HG03439 (cell line): ENCODE results near the gene THSD8.

Experiments
- ATAC-seq: cut with Tn5 transposase; IDR thresholded peaks from one replicate; pipeline ENCODE4 v1.9.1; 2021; ENCODE audit warnings: mild to moderate bottlenecking, moderate library complexity; ENCODE audit not compliant: unreplicated experiment

The THSD8 gene

GRCh38 chr19:12801466-12802266 is at the start of gene THSD8, which contains the start of gene PRDX2:
TSS of gene THSD8 (plus strand) at chr19:12802069. CDS start at chr19:12802072, 3 bp downstream.
TSS of gene PRDX2 (minus strand) at chr19:12801800. CDS start at chr19:12801261, 539 bp downstream.
- no peak for ATAC-seq

DNA sequence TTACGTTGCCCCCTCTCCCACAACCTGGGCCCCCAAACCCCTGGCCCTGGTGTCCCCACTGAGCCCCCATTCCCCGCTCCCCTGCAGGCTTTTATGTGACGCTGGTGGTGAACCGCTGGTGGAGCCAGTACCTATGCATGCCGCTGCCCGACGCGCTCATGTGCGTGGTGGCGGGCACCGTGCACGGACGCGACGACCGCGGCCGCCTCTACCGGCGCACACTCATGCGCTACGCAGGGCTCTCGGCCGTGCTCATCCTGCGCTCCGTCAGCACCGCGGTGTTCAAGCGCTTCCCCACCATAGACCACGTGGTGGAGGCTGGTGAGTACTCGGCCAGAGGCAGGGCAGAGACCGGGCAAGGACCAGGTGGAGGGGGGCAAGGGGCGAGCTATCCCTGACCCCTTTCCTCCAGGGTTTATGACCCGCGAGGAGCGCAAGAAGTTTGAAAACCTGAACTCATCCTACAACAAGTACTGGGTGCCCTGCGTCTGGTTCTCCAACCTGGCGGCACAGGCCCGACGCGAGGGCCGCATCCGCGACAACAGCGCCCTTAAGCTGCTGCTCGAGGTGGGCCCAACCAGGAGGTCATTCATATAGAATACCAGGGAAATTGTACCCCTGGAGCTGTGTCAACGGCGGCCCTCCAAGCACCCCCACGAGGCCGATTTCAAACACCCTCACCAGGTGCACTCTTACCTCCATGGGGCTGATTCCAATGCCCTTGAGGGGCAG is 47.2 kb upstream of the THSD8 start:
- no peak for ATAC-seq

- ATAC-seq, result no peak
Measured at GRCh38 chr19:12756150-12756883, 45.6 kb upstream of the THSD8 start.

- no peak for ATAC-seq
Measured at GRCh38 chr19:12757544-12758274, 44.2 kb upstream of the THSD8 start.

DNA sequence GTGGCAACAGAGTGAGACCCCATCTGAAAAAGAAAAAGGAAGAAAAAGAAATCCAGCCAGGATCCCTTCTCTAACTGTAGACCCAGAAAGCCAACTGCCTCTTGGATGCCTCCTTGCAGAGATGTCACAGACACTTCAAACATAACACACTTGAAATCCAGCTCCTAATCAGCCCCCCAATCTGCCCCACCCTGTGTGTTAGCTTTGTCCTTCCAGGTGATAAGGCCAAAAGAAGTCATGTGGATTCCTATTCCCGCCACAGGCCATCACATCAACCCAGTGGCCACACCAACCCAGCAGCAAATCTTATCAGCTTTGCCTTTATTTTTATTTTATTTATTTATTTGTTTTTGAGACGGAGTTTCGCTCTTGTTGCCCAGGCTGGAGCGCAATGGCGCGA is 42.2 kb upstream of the THSD8 start:
- ATAC-seq, result no peak

GRCh38 chr19:12763100-12763499 is 38.8 kb upstream of the THSD8 start:
- ATAC-seq, result no peak

- ATAC-seq, result no peak
Measured at GRCh38 chr19:12764698-12765097, 37.2 kb upstream of the THSD8 start.

- no peak for ATAC-seq
Measured at GRCh38 chr19:12766051-12766521, 35.8 kb upstream of the THSD8 start.

DNA sequence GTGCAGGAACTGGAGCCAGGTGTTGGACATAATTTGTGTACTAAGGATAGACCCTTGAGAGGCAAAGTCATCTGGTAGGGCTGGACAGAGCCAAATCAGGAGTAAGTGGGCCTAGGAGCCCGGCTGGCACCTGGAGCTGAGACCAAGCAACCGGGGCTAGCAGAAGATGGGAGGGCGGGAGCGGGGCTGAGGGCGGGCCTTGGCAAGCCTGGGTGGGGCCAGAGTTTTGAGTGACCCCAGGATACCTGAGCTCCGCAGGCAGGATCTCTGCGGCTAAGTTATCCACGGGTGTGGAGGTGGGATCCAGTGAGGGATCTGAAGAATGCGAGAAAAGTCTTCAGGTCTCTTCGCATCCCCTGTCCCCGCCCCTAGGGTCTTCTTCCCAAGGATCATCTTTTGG is 34.7 kb upstream of the THSD8 start:
- no peak for ATAC-seq

- ATAC-seq, result no peak
Measured at GRCh38 chr19:12767666-12768065, 34.2 kb upstream of the THSD8 start.

DNA sequence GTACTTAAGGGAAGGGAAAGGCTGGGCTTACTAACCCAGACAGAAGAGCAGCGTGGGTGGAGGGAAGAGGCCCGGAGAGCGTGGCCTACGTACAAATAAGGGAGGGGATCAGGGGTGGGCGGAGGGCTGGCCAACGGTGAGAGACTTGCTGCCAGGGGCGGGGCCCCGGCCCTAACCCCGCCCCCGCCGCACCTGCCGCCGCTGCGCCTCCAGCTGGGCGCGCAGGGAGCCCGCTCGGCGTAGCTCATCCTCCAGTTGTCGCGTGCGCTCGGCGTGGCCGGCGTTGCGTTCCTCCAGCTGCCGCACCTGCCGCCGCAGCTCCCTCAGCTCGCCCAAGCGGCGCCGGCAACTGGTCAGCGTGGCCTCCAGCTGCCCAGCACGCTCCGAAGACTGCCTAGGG is 32.2 kb upstream of the THSD8 start:
- ATAC-seq, result no peak

- ATAC-seq, result no peak
Measured at GRCh38 chr19:12770922-12771321, 30.9 kb upstream of the THSD8 start.

DNA sequence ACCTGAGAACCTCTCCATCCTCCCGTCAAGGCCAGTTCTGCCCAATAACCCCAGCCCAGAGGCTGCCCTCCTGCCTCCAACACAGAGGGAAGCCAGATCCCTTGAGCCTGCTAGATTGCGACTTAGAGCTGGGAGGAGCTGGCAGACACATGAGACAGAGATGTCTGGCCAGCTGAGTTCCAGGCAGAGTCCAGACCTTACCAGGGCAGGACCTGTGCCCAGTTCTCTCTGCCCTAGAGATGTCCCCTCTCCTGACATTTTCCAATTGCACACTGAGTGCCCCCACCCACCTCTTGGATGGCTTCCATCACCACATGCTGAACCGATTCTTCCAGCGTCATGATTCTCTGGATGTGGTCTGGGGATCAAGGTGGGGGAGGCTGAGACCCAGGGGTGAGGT is 29.5 kb upstream of the THSD8 start:
- no peak for ATAC-seq

DNA sequence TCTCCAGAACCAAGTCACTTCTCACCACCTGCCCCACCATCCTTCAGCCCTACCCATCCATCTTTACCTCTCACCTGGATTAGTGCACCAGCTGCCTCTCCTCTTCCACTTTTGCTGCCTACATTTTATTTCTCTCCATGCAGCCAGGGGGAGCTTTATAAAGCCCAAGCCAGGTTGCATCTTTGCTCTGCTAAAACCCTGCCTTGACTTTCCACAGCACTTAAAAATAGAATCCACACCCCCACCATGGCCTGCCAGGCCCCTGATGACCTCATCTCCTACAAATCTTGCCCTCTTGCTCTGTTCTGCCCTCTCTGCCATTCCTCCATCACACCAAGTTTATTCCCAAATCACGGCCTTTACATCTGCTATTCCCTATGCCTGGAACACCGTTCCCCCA is 28.3 kb upstream of the THSD8 start:
- ATAC-seq, result no peak

GRCh38 chr19:12774588-12775555 is 27.0 kb upstream of the THSD8 start, which contains the start of gene HOOK2:
TSS of gene HOOK2 (minus strand) at chr19:12775552. CDS start at chr19:12775449, 103 bp downstream.
- ATAC-seq, result no peak

GRCh38 chr19:12777217-12778016 is 24.5 kb upstream of the THSD8 start:
- no peak for ATAC-seq

GRCh38 chr19:12778017-12778904 is 23.6 kb upstream of the THSD8 start:
- ATAC-seq, result no peak

DNA sequence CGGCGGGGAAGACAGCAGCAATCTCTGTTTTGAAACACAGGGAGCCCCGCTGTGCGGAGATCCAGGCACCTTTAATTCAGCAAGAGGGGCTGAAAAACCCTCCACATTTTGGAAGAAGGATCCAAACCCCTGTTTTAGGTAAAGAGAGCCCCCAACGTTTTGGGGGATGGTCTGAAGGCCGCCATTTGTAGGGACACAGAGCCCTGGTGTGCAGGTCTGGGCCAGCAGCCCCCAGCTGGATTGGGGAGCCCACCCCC is 23.0 kb upstream of the THSD8 start:
- no peak for ATAC-seq
